ENCODE results near the gene FBXW8. TPM values are rescaled to one million over a fixed set of nuclear protein-coding genes. Genes with fewer than 3 reads are reported as not detected.

The FBXW8 gene
- total RNA-seq (2014; rRNA removed; shearing (Covaris generic)) = 14.4 and 17.9 TPM in 2 replicates

GRCh38 chr12:116910645-116911451 lies at the start of gene FBXW8:
Gene FBXW8 (plus strand): TSS chr12:116910950. CDS start chr12:116911038, 88 bp downstream.

GRCh38 chr12:116881325-116881876 lies 29.3 kb upstream of the FBXW8 start, which contains the start of gene HRK:
Gene HRK (minus strand): TSS chr12:116881441. CDS start chr12:116881307, 134 bp downstream.

Other genes with a start within 250 kb of the FBXW8 start
- gene SPRING1, start 172.9 kb upstream of the FBXW8 start, total RNA-seq (2014; rRNA removed; shearing (Covaris generic)) = 9.2 and 12.8 TPM in 2 replicates
- 11.0 and 12.8 TPM in 2 replicates for gene RNFT2, start 172.6 kb upstream of the FBXW8 start, total RNA-seq (2014; rRNA removed; shearing (Covaris generic))
- gene HRK, start 29.5 kb upstream of the FBXW8 start, total RNA-seq (2014; rRNA removed; shearing (Covaris generic)) = 0.41 and 0.66 TPM in 2 replicates
- gene TESC, start 188.5 kb downstream of the FBXW8 start, total RNA-seq (2014; rRNA removed; shearing (Covaris generic)) = 17.3 and 17.4 TPM in 2 replicates

Measured in A375 (cell line).